Brain pericyte (primary cell): ENCODE measurements around the gene XPA.

ENCODE experiments used
- DNase-seq: peaks from one replicate; pipeline ENCODE4 v3.0.0-alpha.2; 2012; ENCODE audit warnings: low read depth, low spot score

Gene XPA

DNA sequence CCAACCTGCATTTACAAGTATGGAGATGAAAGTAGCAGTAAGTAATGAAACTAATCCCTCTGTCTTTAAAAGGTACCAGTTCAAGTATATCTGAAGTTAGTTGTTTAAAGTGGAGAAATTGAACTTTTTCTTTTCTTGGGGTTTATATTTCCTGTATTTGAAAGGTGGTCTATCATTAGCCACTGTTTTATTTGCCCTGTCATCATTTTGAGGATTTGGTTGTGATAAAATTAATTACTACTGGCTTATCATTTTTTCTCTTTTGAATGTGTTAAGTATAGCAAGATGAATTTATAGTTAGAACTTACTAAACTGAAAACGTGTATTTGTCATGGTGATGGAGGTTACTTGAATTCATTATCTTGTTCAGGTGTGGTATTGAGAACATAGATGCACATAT is 38.4 kb downstream of the XPA start:
- DNase-seq = no peak

GRCh38 chr9:97651646-97652045 is 45.5 kb downstream of the XPA start:
- no peak for DNase-seq

GRCh38 chr9:97647996-97648395 is 49.1 kb downstream of the XPA start:
- DNase-seq = no peak

GRCh38 chr9:97645720-97646119 is 51.4 kb downstream of the XPA start:
- no peak for DNase-seq

DNA sequence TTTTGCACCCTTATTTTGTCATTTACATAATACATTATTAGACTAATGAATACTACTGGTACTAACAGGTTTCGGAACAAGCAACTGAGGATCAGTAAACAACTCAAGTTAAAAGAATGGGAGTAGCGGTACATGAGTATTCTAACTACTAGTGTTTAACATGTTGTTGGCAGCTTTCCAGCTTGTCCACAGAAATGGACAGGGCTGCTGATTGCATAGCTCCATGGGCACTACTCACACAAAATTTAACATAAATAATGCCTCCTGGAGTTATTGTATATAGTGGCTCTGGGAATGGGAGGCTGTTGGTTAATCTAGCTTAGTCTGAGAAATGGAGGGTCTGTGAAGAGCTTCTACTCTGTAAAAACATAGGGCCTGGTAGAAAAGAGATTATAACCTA is 56.8 kb downstream of the XPA start:
- no peak for DNase-seq

- DNase-seq = no peak
These were observed 58.5 kb downstream of the XPA start for GRCh38 chr9:97638666-97639065.

GRCh38 chr9:97636903-97637302 is 60.2 kb downstream of the XPA start:
- no peak for DNase-seq

- DNase-seq = no peak
These were observed 62.1 kb downstream of the XPA start for GRCh38 chr9:97635026-97635425.

DNA sequence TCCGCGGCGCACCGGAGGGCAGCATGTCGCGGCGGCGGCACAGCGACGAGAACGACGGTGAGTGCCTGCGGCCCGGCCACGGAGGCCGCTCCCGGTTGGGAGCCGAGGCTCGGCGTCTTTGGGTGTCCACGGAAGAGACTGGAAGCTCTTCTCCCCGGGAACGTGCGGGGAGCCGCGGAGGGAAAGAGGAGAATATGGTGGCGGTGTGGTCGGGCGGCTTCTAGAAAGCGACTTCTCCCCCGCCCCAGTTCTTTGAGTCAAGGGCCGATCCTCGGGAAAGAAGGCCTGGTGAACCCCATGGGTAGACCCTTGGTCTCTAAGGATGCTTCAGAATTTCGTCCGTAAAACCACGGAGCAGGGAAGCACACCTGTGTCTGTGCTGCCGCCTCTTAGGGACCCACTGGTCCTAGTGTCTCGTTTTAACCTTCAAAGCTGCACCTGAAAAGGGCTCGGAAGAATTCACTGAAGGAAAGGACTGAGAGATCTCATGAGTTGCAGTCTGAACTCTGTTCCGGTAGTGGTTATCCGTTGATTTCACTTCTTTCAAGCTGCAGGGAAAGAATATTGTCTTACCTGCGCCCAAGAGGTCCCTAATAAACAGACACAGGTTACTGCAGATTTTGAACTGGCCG is 63.2 kb downstream of the XPA start:
- no peak for DNase-seq

DNA sequence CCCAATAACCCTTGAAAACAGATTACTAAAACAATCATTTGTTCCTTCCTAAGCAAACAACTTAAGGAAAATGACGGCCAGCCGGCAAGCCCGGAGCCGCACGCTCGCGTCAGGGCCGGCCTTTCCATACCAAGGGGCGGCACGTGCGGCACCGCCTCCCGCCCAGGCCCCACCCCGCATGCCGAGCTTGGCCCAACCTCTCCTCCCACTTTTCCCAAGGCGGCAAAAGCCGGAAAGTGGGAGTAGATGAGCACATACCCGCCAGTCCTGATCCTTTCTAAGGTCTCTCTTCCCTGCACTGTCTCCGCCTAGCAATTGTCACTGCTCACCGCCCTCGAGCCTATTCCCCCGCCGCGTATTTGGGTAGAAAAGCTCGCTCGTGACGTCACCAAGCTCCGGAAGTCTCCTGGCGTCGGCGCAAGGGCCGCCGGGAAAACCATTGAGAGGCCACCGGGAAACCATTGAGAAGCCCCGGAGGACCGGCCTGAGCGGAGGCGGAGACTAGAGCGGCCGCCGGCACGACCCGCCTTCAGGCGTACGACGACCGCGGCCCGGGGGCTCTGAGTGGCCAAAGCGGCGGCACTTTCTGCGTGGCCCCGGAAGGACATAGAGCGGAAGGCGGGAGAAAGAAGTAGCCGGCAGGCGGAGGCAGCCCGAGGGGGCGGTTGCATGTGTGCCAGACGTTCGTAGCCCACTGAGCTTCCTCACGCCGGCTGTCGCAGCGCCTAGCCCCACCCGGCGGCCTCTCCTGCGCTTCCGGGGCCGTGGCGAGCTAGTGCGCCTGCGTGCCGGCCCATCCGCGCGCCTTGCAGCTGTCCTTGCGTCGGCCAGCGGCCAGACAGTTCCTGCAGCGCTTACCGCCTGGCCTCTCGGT is 63.9 kb downstream of the XPA start, which contains the start of the genes NCBP1 and TSTD2:
TSS of gene NCBP1 (plus strand) at position 837 of the 874 bp plus-strand sequence. CDS start 61 bp downstream, outside the sequence.
TSS of gene TSTD2 (minus strand) at position 384 of the 874 bp plus-strand sequence. CDS start 5,806 bp downstream, outside the sequence.
- DNase-seq = peak; percentile 97

DNA sequence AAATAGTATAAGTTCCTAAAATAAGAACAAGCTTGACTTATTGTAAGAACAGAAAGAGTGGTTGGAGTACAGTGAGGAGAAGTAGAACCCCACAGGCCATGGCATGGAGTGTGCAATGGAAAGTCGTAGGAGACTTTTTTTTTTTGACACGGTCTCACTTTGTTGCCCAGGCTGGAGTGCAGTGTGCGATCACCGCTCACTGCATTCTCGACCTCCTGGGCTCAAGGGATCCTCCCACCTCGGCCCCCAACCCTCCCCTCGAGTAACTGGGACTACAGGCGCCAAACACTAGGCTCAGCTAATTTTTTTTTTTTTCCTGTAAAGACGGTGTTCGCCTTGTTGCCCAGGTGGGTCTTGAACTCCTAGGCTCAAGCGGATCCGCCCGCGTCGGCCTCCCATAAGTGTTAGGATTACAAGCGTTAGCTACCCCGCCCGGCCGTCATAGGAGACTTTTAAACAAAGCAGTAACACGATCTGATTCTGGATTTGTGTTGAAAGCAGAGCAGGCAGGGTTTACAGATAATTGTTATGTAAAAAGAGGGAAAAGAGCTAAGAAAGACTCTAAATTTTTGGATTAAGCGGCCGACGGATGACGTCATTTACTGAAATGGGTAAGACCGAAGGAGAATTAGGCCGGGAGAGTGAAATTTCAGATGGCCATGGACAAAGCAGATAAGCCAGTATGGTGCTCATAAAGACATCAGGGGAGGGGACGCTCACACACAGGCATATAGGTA is 64.7 kb downstream of the XPA start:
- no peak for DNase-seq

- DNase-seq = no peak
These were observed 66.5 kb downstream of the XPA start for GRCh38 chr9:97630591-97630990.

GRCh38 chr9:97629156-97629555 is 68.0 kb downstream of the XPA start:
- no peak for DNase-seq

DNA sequence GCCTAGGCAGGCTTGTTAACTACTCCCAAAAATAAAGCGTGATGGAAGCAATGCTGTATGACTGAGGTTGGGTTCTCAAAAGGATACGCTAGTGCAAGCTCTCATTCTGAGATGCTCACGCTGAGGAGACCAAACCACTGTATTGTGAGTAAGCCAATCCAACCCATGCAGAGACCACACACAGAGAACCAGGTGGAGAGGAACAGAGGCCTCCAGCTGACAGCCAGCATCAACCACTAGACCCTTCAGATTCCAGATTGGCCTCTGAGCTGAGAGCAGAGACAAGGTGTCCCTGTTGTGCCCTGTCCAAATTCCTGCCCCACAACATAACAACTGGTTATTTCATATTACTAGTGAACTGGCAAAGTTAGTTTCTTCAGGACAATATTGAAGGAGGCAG is 68.5 kb downstream of the XPA start:
- no peak for DNase-seq

DNA sequence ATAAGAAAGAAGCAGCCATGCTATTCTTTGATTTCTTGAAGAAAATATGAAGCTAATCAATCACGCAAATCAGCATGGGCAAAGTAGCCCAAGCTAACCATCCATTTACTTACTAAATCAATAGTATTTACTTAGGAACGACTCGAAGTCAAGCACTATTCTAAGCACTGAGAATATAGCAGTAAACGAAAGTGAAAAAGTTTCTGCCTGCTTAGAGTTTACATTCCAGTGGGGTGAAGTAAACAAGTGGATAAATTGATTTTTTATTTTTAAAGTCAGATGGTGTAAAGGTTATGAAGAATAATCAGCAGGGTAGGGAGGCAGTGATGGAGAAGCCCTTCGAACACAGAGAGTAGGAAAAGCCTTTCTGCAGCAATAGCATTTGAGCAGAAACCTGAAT is 69.5 kb downstream of the XPA start:
- no peak for DNase-seq

GRCh38 chr9:97625620-97626019 is 71.5 kb downstream of the XPA start:
- no peak for DNase-seq
